AG04449 (cell line): ENCODE data around the gene SLA2.

ENCODE experiments used
- CTCF ChIA-PET: fragments of 350-600 bp; formaldehyde crosslinking; extraction: SDS; loops from one replicate; lab custom pipeline; 2021; ENCODE audit warnings: antibody characterized with exemption; lab: Yijun Ruan, JAX
- POLR2A ChIA-PET: fragments of 400-600, 350-600 bp; formaldehyde crosslinking; extraction: SDS; loops from one replicate; lab custom pipeline; 2020; ENCODE audit warnings: antibody characterized with exemption, inconsistent platforms; lab: Yijun Ruan, JAX
- DNase-seq: peaks from one replicate; pipeline ENCODE4 v3.0.0-alpha.2; 2010; ENCODE audit warnings: low read depth, low spot score
- H3K4me3 ChIP-seq: 2 replicates; pipeline ENCODE4 v1.5.1; 2011; ENCODE audit warnings: low read depth, mild to moderate bottlenecking, control low read depth, low read length
- CTCF ChIP-seq: IDR thresholded peaks from one replicate; pipeline ENCODE4 v1.5.1; 2011; ENCODE audit warnings: mild to moderate bottlenecking, moderate library complexity, low read length, control low read depth, inconsistent platforms; ENCODE audit not compliant: insufficient read depth; ENCODE audit errors: missing control alignments

The SLA2 gene

GRCh38 chr20:36604952-36605398, 41.0 kb downstream of the SLA2 start:
- CTCF ChIA-PET, result interaction anchor here (0.7 to 5.7 kb wide), 29 partner anchors 10 to 314 kb away, joined by 3 to 99 read pairs (median 5); partner anchors contain the start of genes MYL9 and TGIF2
- POLR2A ChIA-PET, result interaction anchor here (0.7 to 1.6 kb wide), 5 partner anchors 15 to 457 kb away, joined by 3 to 5 read pairs (median 4); no protein-coding TSS in a partner anchor
- DNase-seq, result no peak
- H3K4me3 ChIP-seq, result peak overlapping the region; percentile 46
- TF ChIP-seq CTCF, result no peak

GRCh38 chr20:36601540-36601939, 44.5 kb downstream of the SLA2 start:
- H3K4me3 ChIP-seq, result no peak overlapping the region
- TF ChIP-seq CTCF, result no peak
- ChIA-PET POLR2A (no interaction called here), CTCF (interaction anchor here (5.7 kb wide), 1 partner anchor 42 kb away, joined by 58 read pairs; no protein-coding TSS in a partner anchor)
- DNase-seq, result no peak

- ChIA-PET CTCF (interaction anchor here (1.2 kb wide), 1 partner anchor 15 kb away, joined by 3 read pairs; no protein-coding TSS in a partner anchor), POLR2A (no interaction called here)
- no peak for DNase-seq
- no peak for TF ChIP-seq CTCF
- no peak overlapping the region for H3K4me3 ChIP-seq
Measured at GRCh38 chr20:36599912-36600345, 46.1 kb downstream of the SLA2 start.

DNA sequence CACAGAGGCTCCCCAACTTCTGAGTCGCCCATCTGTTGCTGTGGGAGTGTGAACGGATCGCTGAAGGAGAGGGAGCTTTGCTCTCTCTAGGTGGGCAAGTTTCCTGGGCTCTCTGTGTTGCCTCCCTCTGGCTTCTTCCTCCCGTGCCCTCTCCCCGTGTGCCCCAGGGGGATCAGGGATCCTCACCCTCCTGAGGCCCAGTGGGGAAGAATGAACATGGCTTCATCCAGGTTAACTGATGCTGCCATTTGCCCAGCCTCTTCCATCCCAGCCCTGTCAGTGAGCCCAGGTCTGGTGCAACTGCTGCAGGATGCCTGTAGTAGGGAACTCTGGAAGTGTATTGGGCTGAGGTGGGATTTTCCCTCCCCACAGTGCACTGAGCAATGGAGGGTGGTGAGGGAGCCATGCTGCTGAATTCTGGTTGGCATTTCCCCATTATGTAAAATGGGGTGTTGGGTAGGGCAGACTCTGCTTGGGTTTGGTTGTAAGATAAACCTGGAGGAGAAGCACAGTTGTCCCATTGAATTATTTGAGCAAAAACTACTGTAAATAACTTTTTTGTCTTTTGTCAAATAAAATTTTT, 52.6 kb downstream of the SLA2 start:
- ChIA-PET CTCF (interaction anchor here (0.8 to 8.1 kb wide), 4 partner anchors 11 to 36 kb away, joined by 3 to 99 read pairs (median 9); partner anchors contain the start of gene RAB5IF), POLR2A (no interaction called here)
- no peak for DNase-seq
- no peak for TF ChIP-seq CTCF
- no peak overlapping the region for H3K4me3 ChIP-seq

GRCh38 chr20:36591854-36592641, 53.9 kb downstream of the SLA2 start:
- H3K4me3 ChIP-seq, result no peak overlapping the region
- DNase-seq, result no peak
- peak; percentile 59 for TF ChIP-seq CTCF
- ChIA-PET POLR2A (interaction anchor here (1.0 to 1.1 kb wide), 2 partner anchors 17 to 41 kb away, joined by 4 read pairs; no protein-coding TSS in a partner anchor), CTCF (interaction anchor here (0.7 to 8.1 kb wide), 12 partner anchors 13 to 388 kb away, joined by 3 to 99 read pairs (median 4); partner anchors contain the start of genes RAB5IF and TGIF2)
